Keratinocyte (primary cell): ENCODE results near the gene ACTR5. TPM values are rescaled to one million over a fixed set of nuclear protein-coding genes. Genes with fewer than 3 reads are reported as not detected.

Source experiments
- DNase-seq: peaks from one replicate; pipeline ENCODE4 v3.0.0-alpha.2; 2011; ENCODE audit warnings: low read depth, missing footprints, low spot score
- FAIRE-seq: peaks from 2 replicates; lab custom pipeline; 2011; peaks lifted over from hg19 to GRCh38; lab: Jason Lieb, UNC
- H2AFZ ChIP-seq: 2 replicates; pipeline ENCODE4 v1.6.0; 2012; ENCODE audit warnings: low read length, control low read depth, inconsistent platforms; ENCODE audit not compliant: control insufficient read depth
- H3K27ac ChIP-seq: 2 replicates; pipeline ENCODE4 v1.5.1; 2011; ENCODE audit warnings: low read length; ENCODE audit not compliant: control insufficient read depth, insufficient read depth
- H3K27me3 ChIP-seq: 3 replicates; pipeline ENCODE4 v1.6.0; 2011; ENCODE audit warnings: low read length; ENCODE audit not compliant: control insufficient read depth, insufficient read depth; ENCODE audit errors: extremely low read depth
- H3K36me3 ChIP-seq, 2 experiments: 2 replicates in 1 of 2; 3 replicates in 1 of 2; pipeline ENCODE4 v1.5.1; 2011; ENCODE audit warnings: low read length in 2 of 2, mild to moderate bottlenecking in 1 of 2; ENCODE audit not compliant: control insufficient read depth in 2 of 2, insufficient read depth in 2 of 2; ENCODE audit errors: extremely low read depth in 1 of 2
- H3K4me1 ChIP-seq: 3 replicates; pipeline ENCODE4 v1.5.1; 2011; ENCODE audit warnings: low read length; ENCODE audit not compliant: control insufficient read depth, insufficient read depth; ENCODE audit errors: extremely low read depth
- H3K4me2 ChIP-seq: 3 replicates; pipeline ENCODE4 v1.6.0; 2011; ENCODE audit warnings: low read depth, low read length; ENCODE audit not compliant: control insufficient read depth, insufficient read depth; ENCODE audit errors: extremely low read depth
- H3K4me3 ChIP-seq, 3 experiments: fragments of 200-600 bp in 1 of 3; sonication (generic) in 1 of 3; 2 replicates in 2 of 3; 3 replicates in 1 of 3; pipeline ENCODE4 v1.5.1; 2011 to 2016; ENCODE audit warnings: low read length in 3 of 3, mild to moderate bottlenecking in 3 of 3, control low read depth in 2 of 3, inconsistent platforms in 1 of 3, low read depth in 1 of 3, mixed read lengths in 1 of 3, mixed run types in 1 of 3, moderate library complexity in 1 of 3; ENCODE audit not compliant: control insufficient read depth in 2 of 3, insufficient read depth in 2 of 3; ENCODE audit errors: extremely low read depth in 1 of 3
- H3K79me2 ChIP-seq: 2 replicates; pipeline ENCODE4 v1.6.0; 2012; ENCODE audit warnings: low read length; ENCODE audit not compliant: control insufficient read depth, insufficient read depth
- H3K9ac ChIP-seq: 3 replicates; pipeline ENCODE4 v1.6.0; 2011; ENCODE audit warnings: low read length; ENCODE audit not compliant: control insufficient read depth, insufficient read depth; ENCODE audit errors: extremely low read depth
- H3K9me1 ChIP-seq: 3 replicates; pipeline ENCODE4 v1.6.0; 2011; ENCODE audit warnings: low read length; ENCODE audit not compliant: control insufficient read depth, insufficient read depth; ENCODE audit errors: extremely low read depth
- H3K9me3 ChIP-seq: 2 replicates; pipeline ENCODE4 v1.5.1; 2012; ENCODE audit warnings: low read depth, low read length; ENCODE audit not compliant: control insufficient read depth
- H4K20me1 ChIP-seq: 3 replicates; pipeline ENCODE4 v1.6.0; 2011; ENCODE audit warnings: low read length; ENCODE audit not compliant: control insufficient read depth, insufficient read depth; ENCODE audit errors: extremely low read depth
- EZH2 ChIP-seq: IDR thresholded peaks from one replicate; pipeline ENCODE4 v1.6.1; 2012; ENCODE audit warnings: inconsistent platforms, mild to moderate bottlenecking, low read length, moderate library complexity
- dilution Hi-C: fragments of 300-500 bp; cut with MboI; formaldehyde crosslinking; loops from one replicate; pipeline ENCODE4 v1.7.0; 2020; ENCODE audit warnings: low sequenced_read_pairs; ENCODE audit not compliant: extremely low pct_ligation_motif_present
- polyA plus RNA-seq, 5 experiments: library from polyadenylated mRNA; depleted of rRNA in 3 of 5; stranded (reverse) in 3 of 5; stranded (forward) in 1 of 5; unstranded in 1 of 5; fragments of >200 nt; gene quantifications; 1 replicate in 1 of 5; 2 replicates in 3 of 5; 3 replicates in 1 of 5; pipeline versions ENCODE4 v1.2.1 to v1.2.3, GENCODE V29; 2011 to 2012; ENCODE audit warnings: missing spikeins in 2 of 5, low read depth in 1 of 5, low replicate concordance in 1 of 5
- TF ChIP-seq, protein P1 (sequence below), 3 experiments: IDR thresholded peaks in 1 of 3; conservative IDR thresholded peaks in 1 of 3; optimal IDR thresholded peaks in 1 of 3; 2 replicates in 2 of 3; 3 replicates in 1 of 3; pipeline versions ENCODE3 to v1.5.1; 2011; ENCODE audit warnings: low read length in 3 of 3, mild to moderate bottlenecking in 3 of 3, moderate library complexity in 2 of 3, control low read depth in 1 of 3, inconsistent platforms in 1 of 3; ENCODE audit not compliant: insufficient read depth in 2 of 3; ENCODE audit errors: extremely low read depth in 1 of 3

The ACTR5 gene
- polyA plus RNA-seq, 1 donor (not counting 4 experiments of a cell fraction or from before 2014, with no cell fraction given), result 9.7 TPM

DNA sequence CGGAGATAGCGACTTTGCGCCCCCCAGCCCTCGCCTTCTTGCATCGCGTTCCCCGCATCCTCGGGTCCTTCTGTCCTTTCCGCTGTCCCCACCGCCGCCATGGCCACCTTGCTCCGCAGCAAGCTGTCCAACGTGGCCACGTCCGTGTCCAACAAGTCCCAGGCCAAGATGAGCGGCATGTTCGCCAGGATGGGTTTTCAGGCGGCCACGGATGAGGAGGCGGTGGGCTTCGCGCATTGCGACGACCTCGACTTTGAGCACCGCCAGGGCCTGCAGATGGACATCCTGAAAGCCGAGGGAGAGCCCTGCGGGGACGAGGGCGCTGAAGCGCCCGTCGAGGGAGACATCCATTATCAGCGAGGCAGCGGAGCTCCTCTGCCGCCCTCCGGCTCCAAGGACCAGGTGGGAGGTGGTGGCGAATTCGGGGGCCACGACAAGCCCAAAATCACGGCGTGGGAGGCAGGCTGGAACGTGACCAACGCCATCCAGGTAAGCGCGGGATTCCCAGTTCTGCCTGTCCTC is 23.6 kb upstream of the ACTR5 start:
- H3K27me3 ChIP-seq, result peaks cover 99% of the 10 kb centered on the region
- H4K20me1 ChIP-seq, result peaks cover 9% of the 10 kb centered on the region
- no peaks in the 10 kb centered on the region for H3K9me1 ChIP-seq
- DNase-seq, result no peak
- no peaks in the 10 kb centered on the region for H3K79me2 ChIP-seq
- H3K9ac ChIP-seq, result no peak overlapping the region
- no peaks in the 10 kb centered on the region for H3K4me1 ChIP-seq
- peaks cover 2% of the 10 kb centered on the region for H3K9me3 ChIP-seq
- FAIRE-seq, result no peak
- H3K27ac ChIP-seq, result no peak overlapping the region
- H3K4me3 ChIP-seq, result no peak overlapping the region
- TF ChIP-seq EZH2, result peak; percentile 74
- TF ChIP-seq, protein P1, sequence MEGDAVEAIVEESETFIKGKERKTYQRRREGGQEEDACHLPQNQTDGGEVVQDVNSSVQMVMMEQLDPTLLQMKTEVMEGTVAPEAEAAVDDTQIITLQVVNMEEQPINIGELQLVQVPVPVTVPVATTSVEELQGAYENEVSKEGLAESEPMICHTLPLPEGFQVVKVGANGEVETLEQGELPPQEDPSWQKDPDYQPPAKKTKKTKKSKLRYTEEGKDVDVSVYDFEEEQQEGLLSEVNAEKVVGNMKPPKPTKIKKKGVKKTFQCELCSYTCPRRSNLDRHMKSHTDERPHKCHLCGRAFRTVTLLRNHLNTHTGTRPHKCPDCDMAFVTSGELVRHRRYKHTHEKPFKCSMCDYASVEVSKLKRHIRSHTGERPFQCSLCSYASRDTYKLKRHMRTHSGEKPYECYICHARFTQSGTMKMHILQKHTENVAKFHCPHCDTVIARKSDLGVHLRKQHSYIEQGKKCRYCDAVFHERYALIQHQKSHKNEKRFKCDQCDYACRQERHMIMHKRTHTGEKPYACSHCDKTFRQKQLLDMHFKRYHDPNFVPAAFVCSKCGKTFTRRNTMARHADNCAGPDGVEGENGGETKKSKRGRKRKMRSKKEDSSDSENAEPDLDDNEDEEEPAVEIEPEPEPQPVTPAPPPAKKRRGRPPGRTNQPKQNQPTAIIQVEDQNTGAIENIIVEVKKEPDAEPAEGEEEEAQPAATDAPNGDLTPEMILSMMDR (optimal IDR thresholded peaks at IDR 0.05 in 1 of 3, IDR thresholded peaks at IDR 0.05 in 1 of 3, conservative IDR thresholded peaks at IDR 0.05 in 1 of 3; ENCODE audit: extremely low read depth in 1 of 3, insufficient read depth in 2 of 3, low read length in 3 of 3), result no peak
- H2AFZ ChIP-seq, result no peak overlapping the region
- no peaks in the 10 kb centered on the region for H3K36me3 ChIP-seq
- dilution Hi-C loops, result no loop called here
- no peak overlapping the region for H3K4me2 ChIP-seq

DNA sequence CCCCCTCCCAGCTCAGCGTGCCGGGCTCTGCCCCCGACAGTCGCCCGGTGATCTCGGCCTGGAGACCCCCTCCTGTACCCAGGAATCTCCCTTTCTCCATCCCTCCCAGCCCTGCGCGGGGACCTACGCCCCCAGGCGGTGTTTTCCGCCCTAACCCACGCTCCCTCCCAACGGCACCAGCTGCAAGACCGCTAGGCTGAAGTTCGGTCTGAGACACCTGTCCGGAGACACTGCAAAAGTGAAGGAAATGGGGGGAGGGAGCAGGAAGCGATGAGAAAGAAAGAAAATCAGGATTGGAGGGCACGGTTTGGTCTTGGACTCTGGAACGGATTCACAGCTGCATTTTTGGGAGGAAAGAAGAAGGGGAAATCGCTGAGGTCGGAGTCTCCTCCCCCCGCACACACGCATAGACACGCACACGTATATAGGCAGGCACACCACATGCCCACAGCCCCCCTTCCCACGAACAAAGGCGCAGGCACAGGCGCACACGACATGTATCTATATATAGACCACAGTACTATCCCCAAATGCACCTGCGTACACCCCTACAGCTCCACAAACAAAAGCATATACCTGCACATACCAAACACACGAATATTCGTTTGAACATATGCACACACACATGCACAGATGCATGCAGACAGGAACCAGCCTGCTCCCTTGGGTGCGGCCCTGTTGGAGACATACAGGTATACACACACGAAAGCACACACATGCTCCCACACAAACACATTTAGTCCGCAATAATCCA is 22.9 kb upstream of the ACTR5 start:
- FAIRE-seq (no peak), DNase-seq (no peak)
- Histone ChIP-seq H3K4me3 (no peak overlapping the region), H3K4me1 (peaks cover 4% of the 10 kb centered on the region), H3K9me1 (no peaks in the 10 kb centered on the region), H2AFZ (no peak overlapping the region), H3K36me3 (no peaks in the 10 kb centered on the region), H3K27ac (no peak overlapping the region), H3K9ac (no peak overlapping the region), H4K20me1 (peaks cover 11% of the 10 kb centered on the region), H3K27me3 (peaks cover 99% of the 10 kb centered on the region), H3K9me3 (peaks cover 2% of the 10 kb centered on the region), H3K4me2 (no peak overlapping the region), H3K79me2 (no peaks in the 10 kb centered on the region)
- TF ChIP-seq, protein P1 (optimal IDR thresholded peaks at IDR 0.05 in 1 of 3, IDR thresholded peaks at IDR 0.05 in 1 of 3, conservative IDR thresholded peaks at IDR 0.05 in 1 of 3; ENCODE audit: extremely low read depth in 1 of 3, insufficient read depth in 2 of 3, low read length in 3 of 3), result no peak
- TF ChIP-seq EZH2, result no peak
- dilution Hi-C loops, result no loop called here
